ENCODE measurements around the gene LYZL4. TPM values are rescaled to one million over a fixed set of nuclear protein-coding genes. Genes with fewer than 3 reads are reported as not detected.

LYZL4 gene, protein sequence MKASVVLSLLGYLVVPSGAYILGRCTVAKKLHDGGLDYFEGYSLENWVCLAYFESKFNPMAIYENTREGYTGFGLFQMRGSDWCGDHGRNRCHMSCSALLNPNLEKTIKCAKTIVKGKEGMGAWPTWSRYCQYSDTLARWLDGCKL
- not detected for total RNA-seq

GRCh38 chr3:42410370-42411131 is at the start of gene LYZL4:
LYZL4 (minus strand) TSS chr3:42410610; CDS start chr3:42407251, 3,359 bp downstream.

Other genes with a start within 250 kb of the LYZL4 start
- gene CCK, start 144.4 kb downstream of the LYZL4 start, total RNA-seq: 7.8 TPM
- 0.31 TPM for gene VIPR1, start 92.0 kb upstream of the LYZL4 start, total RNA-seq
- 72.3 TPM for gene SEC22C, start 171.4 kb upstream of the LYZL4 start, total RNA-seq
- 25.4 TPM for gene SS18L2, start 180.2 kb upstream of the LYZL4 start, total RNA-seq
- gene NKTR, start 190.1 kb upstream of the LYZL4 start, total RNA-seq: 449 TPM
- gene ZBTB47, start 243.1 kb upstream of the LYZL4 start, total RNA-seq: 24.4 TPM